B cell (primary cell): ENCODE measurements around the gene WARS2. TPM values are rescaled to one million over a fixed set of nuclear protein-coding genes. Genes with fewer than 3 reads are reported as not detected.

Experiments used
- ATAC-seq: fragments of 200-7000 bp; cut with Tn5 transposase; one replicate; pipeline ENCODE4 v1.10.0; 2021; ENCODE audit warnings: low read depth, mild to moderate bottlenecking, moderate number of reproducible peaks, moderate library complexity
- CTCF ChIA-PET: fragments of 350-600 bp; sonication (Branson Sonifier 250); formaldehyde crosslinking; loops from one replicate; lab custom pipeline; 2021; ENCODE audit warnings: antibody characterized with exemption, inconsistent platforms; lab: Charles Lee
- POLR2A ChIA-PET: fragments of 350-600 bp; sonication (Branson Sonifier 250); formaldehyde crosslinking; loops from one replicate; lab custom pipeline; 2021; ENCODE audit warnings: antibody characterized with exemption; lab: Charles Lee
- DNase-seq: peaks from one replicate; pipeline ENCODE4 v3.0.0; 2013
- H2AFZ ChIP-seq: 2 replicates; pipeline ENCODE4 v1.6.1; 2012; ENCODE audit warnings: mild to moderate bottlenecking, low read depth, low read length; ENCODE audit not compliant: insufficient read depth, poor library complexity, severe bottlenecking
- H3K27ac ChIP-seq, 2 donors: 1 replicate in 1 of 2; 2 replicates in 1 of 2; pipeline ENCODE4 v1.5.1; 2012 to 2013; ENCODE audit warnings: low read length in 2 of 2, mild to moderate bottlenecking in 2 of 2, moderate library complexity in 1 of 2
- H3K27me3 ChIP-seq, 4 experiments: fragments of 200-600 bp in 1 of 4; sonication (generic) in 1 of 4; replicated peaks in 1 of 4; 1 replicate in 2 of 4; 2 replicates in 2 of 4; pipeline versions ENCODE4 v1.6.1 to v1.7.0; 2013 to 2016; ENCODE audit warnings: low read length in 3 of 4, mild to moderate bottlenecking in 2 of 4, mixed read lengths in 1 of 4, moderate library complexity in 1 of 4; ENCODE audit not compliant: insufficient read depth in 4 of 4, control insufficient read depth in 3 of 4; ENCODE audit errors: control extremely low read depth in 1 of 4
- H3K36me3 ChIP-seq, 2 experiments: replicated peaks in 1 of 2; 1 replicate in 1 of 2; 2 replicates in 1 of 2; pipeline versions ENCODE4 v1.6.1 to v1.7.1; 2013; ENCODE audit warnings: low read length in 1 of 2; ENCODE audit not compliant: insufficient read depth in 2 of 2, control insufficient read depth in 1 of 2; ENCODE audit errors: control extremely low read depth in 1 of 2, extremely low read depth in 1 of 2
- H3K4me1 ChIP-seq, 2 donors: fragments of 200-600 bp in 1 of 2; sonication (generic) in 1 of 2; 1 replicate in 1 of 2; 2 replicates in 1 of 2; pipeline versions ENCODE4 v1.5.1 to v1.6.1; 2013 to 2017; ENCODE audit warnings: low read length in 2 of 2; ENCODE audit not compliant: control insufficient read depth in 2 of 2, insufficient read depth in 2 of 2
- H3K4me2 ChIP-seq: replicated peaks from 2 replicates; pipeline ENCODE3; 2012; ENCODE audit warnings: mild to moderate bottlenecking, low read depth, low read length; ENCODE audit not compliant: poor library complexity, severe bottlenecking
- H3K4me3 ChIP-seq, 5 experiments: fragments of 200-600 bp in 1 of 5; sonication (generic) in 1 of 5; 1 replicate in 3 of 5; 2 replicates in 2 of 5; pipeline versions ENCODE4 v1.5.1 to v1.7.0; 2011 to 2016; ENCODE audit warnings: low read length in 4 of 5, mild to moderate bottlenecking in 4 of 5, low read depth in 2 of 5, control low read depth in 1 of 5, moderate library complexity in 1 of 5; ENCODE audit not compliant: insufficient read depth in 1 of 5; ENCODE audit errors: control extremely low read depth in 1 of 5, extremely low read depth in 1 of 5
- H3K79me2 ChIP-seq: fragments of 200-600 bp; sonication (generic); one replicate; pipeline ENCODE4 v1.6.0; 2016; ENCODE audit warnings: low read length; ENCODE audit not compliant: control insufficient read depth, insufficient read depth
- H3K9ac ChIP-seq: fragments of 200-600 bp; sonication (generic); 2 replicates; pipeline ENCODE4 v1.6.1; 2017; ENCODE audit warnings: mild to moderate bottlenecking, low read length, moderate library complexity
- H3K9me3 ChIP-seq, 3 donors: one replicate each; pipeline versions ENCODE4 v1.6.1 to v1.7.1; 2013; ENCODE audit warnings: low read length in 2 of 3; ENCODE audit not compliant: control insufficient read depth in 2 of 3, insufficient read depth in 1 of 3; ENCODE audit errors: control extremely low read depth in 1 of 3
- H4K20me1 ChIP-seq: 2 replicates; pipeline ENCODE4 v1.6.0; 2012; ENCODE audit warnings: mild to moderate bottlenecking, low read length; ENCODE audit not compliant: insufficient read depth, control insufficient read depth, poor library complexity, severe bottlenecking
- H3K27ac Mint-ChIP-seq: one replicate; pipeline ENCODE4 v1.8.0; 2021; ENCODE audit warnings: mixed read lengths
- H3K27me3 Mint-ChIP-seq: one replicate; pipeline ENCODE4 v1.8.0; 2021; ENCODE audit warnings: mixed read lengths
- H3K4me1 Mint-ChIP-seq: one replicate; pipeline ENCODE4 v1.8.0; 2021; ENCODE audit warnings: mixed read lengths
- H3K4me3 Mint-ChIP-seq: one replicate; pipeline ENCODE4 v1.8.0; 2021; ENCODE audit warnings: mixed read lengths
- H3K9me3 Mint-ChIP-seq: one replicate; pipeline ENCODE4 v1.8.0; 2022; ENCODE audit warnings: mixed read lengths; ENCODE audit not compliant: insufficient read depth
- EZH2 ChIP-seq: IDR thresholded peaks from 2 replicates; pipeline ENCODE4 v1.6.1; 2012; ENCODE audit warnings: borderline replicate concordance, low read depth, mild to moderate bottlenecking, moderate library complexity, low read length; ENCODE audit not compliant: insufficient read depth, poor library complexity, severe bottlenecking
- whole genome bisulfite sequencing: methylation state at CpG from one replicate; pipeline ENCODE4 v1.1.5; 2013; ENCODE audit warnings: missing lambda C conversion rate; ENCODE audit not compliant: insufficient coverage; 5-methylcytosine and 5-hydroxymethylcytosine counted together
- intact Hi-C: fragments of 100-400 bp; cut with micrococcal nuclease; formaldehyde crosslinking; loops from one replicate; pipeline ENCODE4 v1.10.0; 2022
- polyA plus RNA-seq: library from polyadenylated mRNA; depleted of rRNA; stranded (reverse); fragments of >200 nt; gene quantifications from 2 replicates; pipeline ENCODE4 v1.2.3, GENCODE V29; 2012
- total RNA-seq, 2 donors: library from RNA; stranded (reverse); fragments of 120-200 nt in 1 of 2; gene quantifications; 1 replicate in 1 of 2; 2 replicates in 1 of 2; pipeline versions ENCODE4 v1.2.3 to v1.2.4, GENCODE V29; 2013 to 2022
- TF ChIP-seq, protein P1 (sequence below): fragments of 200-600 bp; IDR thresholded peaks from one replicate; pipeline ENCODE4 v1.8.0; 2022; ENCODE audit warnings: antibody characterized with exemption, mild to moderate bottlenecking

The WARS2 gene
- total and polyA plus RNA-seq, 2 donors (not counting 1 experiment from before 2014, with no cell fraction given): 4.2 to 14.3 TPM

- no peak overlapping the region for H3K27ac Mint-ChIP-seq
- no peak overlapping the region for H3K4me3 Mint-ChIP-seq
- peaks cover 2% of the 10 kb centered on the region for H3K4me1 Mint-ChIP-seq
- DNase-seq: no peak
- no peak overlapping the region for H3K27ac ChIP-seq
- H3K9me3 Mint-ChIP-seq: no peaks in the 10 kb centered on the region
- no peaks in the 10 kb centered on the region for H3K36me3 ChIP-seq
- no peaks in the 10 kb centered on the region for H3K9me3 ChIP-seq
- H3K27me3 Mint-ChIP-seq: no peaks in the 10 kb centered on the region
- no peak for TF ChIP-seq EZH2
- TF ChIP-seq, protein P1, sequence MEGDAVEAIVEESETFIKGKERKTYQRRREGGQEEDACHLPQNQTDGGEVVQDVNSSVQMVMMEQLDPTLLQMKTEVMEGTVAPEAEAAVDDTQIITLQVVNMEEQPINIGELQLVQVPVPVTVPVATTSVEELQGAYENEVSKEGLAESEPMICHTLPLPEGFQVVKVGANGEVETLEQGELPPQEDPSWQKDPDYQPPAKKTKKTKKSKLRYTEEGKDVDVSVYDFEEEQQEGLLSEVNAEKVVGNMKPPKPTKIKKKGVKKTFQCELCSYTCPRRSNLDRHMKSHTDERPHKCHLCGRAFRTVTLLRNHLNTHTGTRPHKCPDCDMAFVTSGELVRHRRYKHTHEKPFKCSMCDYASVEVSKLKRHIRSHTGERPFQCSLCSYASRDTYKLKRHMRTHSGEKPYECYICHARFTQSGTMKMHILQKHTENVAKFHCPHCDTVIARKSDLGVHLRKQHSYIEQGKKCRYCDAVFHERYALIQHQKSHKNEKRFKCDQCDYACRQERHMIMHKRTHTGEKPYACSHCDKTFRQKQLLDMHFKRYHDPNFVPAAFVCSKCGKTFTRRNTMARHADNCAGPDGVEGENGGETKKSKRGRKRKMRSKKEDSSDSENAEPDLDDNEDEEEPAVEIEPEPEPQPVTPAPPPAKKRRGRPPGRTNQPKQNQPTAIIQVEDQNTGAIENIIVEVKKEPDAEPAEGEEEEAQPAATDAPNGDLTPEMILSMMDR: no peak
- ATAC-seq: no peak
- H3K9ac ChIP-seq: no peak overlapping the region
- ChIA-PET POLR2A (no interaction called here), CTCF (no interaction called here)
- no peaks in the 10 kb centered on the region for H3K79me2 ChIP-seq
- no peak overlapping the region for H3K4me2 ChIP-seq
- intact Hi-C loops: no loop called here
- no peaks in the 10 kb centered on the region for H3K27me3 ChIP-seq
- no peaks in the 10 kb centered on the region for H3K4me1 ChIP-seq
- no peaks in the 10 kb centered on the region for H4K20me1 ChIP-seq
- H2AFZ ChIP-seq: no peak overlapping the region
- no peak overlapping the region for H3K4me3 ChIP-seq
Measured at GRCh38 chr1:119081267-119081666, 59.2 kb downstream of the WARS2 start.

- Mint-ChIP-seq H3K4me1 (no peaks in the 10 kb centered on the region), H3K27ac (no peak overlapping the region), H3K9me3 (no peaks in the 10 kb centered on the region), H3K27me3 (no peaks in the 10 kb centered on the region), H3K4me3 (no peak overlapping the region)
- CTCF ChIA-PET: no interaction called here
- WGBS: 97% methylated on average over 3 of the region's 4 CpGs
- ATAC-seq (no peak), DNase-seq (no peak)
- H3K4me2 ChIP-seq: no peak overlapping the region
- no peaks in the 10 kb centered on the region for H3K4me1 ChIP-seq
- H3K9ac ChIP-seq: no peak overlapping the region
- no peaks in the 10 kb centered on the region for H3K36me3 ChIP-seq
- POLR2A ChIA-PET: no interaction called here
- peaks cover 0 to 3% (median 0%) of the 10 kb centered on the region in 3 donors for H3K9me3 ChIP-seq
- H3K79me2 ChIP-seq: no peaks in the 10 kb centered on the region
- no peak overlapping the region for H3K4me3 ChIP-seq
- no peak overlapping the region for H3K27ac ChIP-seq
- intact Hi-C loops: no loop called here
- H2AFZ ChIP-seq: no peak overlapping the region
- no peaks in the 10 kb centered on the region for H3K27me3 ChIP-seq
- TF ChIP-seq EZH2: no peak
- TF ChIP-seq, protein P1: no peak
- H4K20me1 ChIP-seq: no peaks in the 10 kb centered on the region
Measured at GRCh38 chr1:119080586-119080985, 59.9 kb downstream of the WARS2 start.
